WTC11 (cell line): ENCODE measurements around the gene MTERF4. TPM values are rescaled to one million over a fixed set of nuclear protein-coding genes. Genes with fewer than 3 reads are reported as not detected.
A peak's percentile ranks its signal among the peaks of the same experiment; 100 is the strongest.
"Not testable (repeated sequence)": the region's sequence is repeated elsewhere in the genome, so short reads cannot be mapped to it uniquely, and the experiment has no call there.

Source experiments
- ATAC-seq: fragments of 200-7000 bp; cut with Tn5 transposase; 2 replicates; pipeline ENCODE4 v1.10.0; 2021; ENCODE audit warnings: mild to moderate bottlenecking, moderate library complexity
- CTCF ChIA-PET: fragments of 300-600 bp; sonication (Branson Sonifier 250); formaldehyde crosslinking; loops from one replicate; lab custom pipeline; 2021; ENCODE audit warnings: antibody characterized with exemption; lab: Charles Lee
- POLR2A ChIA-PET: fragments of 350-600 bp; sonication (Branson Sonifier 250); formaldehyde crosslinking; loops from one replicate; lab custom pipeline; 2021; ENCODE audit warnings: antibody characterized with exemption; lab: Charles Lee
- DNase-seq: peaks from one replicate; pipeline ENCODE4 v3.0.0; 2021; ENCODE audit warnings: low spot score
- H3K27ac Mint-ChIP-seq: 2 replicates; pipeline ENCODE4 v1.8.0; 2021; ENCODE audit warnings: mixed read lengths
- H3K27me3 Mint-ChIP-seq: 2 replicates; pipeline ENCODE4 v1.8.0; 2021; ENCODE audit warnings: low read depth, mild to moderate bottlenecking, moderate library complexity, mixed read lengths
- H3K36me3 Mint-ChIP-seq: 2 replicates; pipeline ENCODE4 v1.8.0; 2021; ENCODE audit warnings: mixed read lengths
- H3K4me1 Mint-ChIP-seq: 2 replicates; pipeline ENCODE4 v1.8.0; 2022; ENCODE audit warnings: mixed read lengths
- H3K4me3 Mint-ChIP-seq: 2 replicates; pipeline ENCODE4 v1.8.0; 2021; ENCODE audit warnings: mild to moderate bottlenecking, moderate library complexity, mixed read lengths
- H3K9me3 Mint-ChIP-seq: 2 replicates; pipeline ENCODE4 v1.8.0; 2021; ENCODE audit warnings: mixed read lengths
- AFF4 ChIP-seq: sonication (generic); formaldehyde crosslinking; IDR thresholded peaks from 2 replicates; pipeline ENCODE4 v1.8.1; 2023; ENCODE audit warnings: mild to moderate bottlenecking, missing genetic modification reagents, borderline replicate concordance
- ATF2 ChIP-seq: sonication (generic); formaldehyde crosslinking; IDR thresholded peaks from 2 replicates; pipeline ENCODE4 v1.8.1; 2022; ENCODE audit warnings: low read depth, missing genetic modification reagents, borderline replicate concordance
- FOXK1 ChIP-seq: sonication (generic); formaldehyde crosslinking; IDR thresholded peaks from 2 replicates; pipeline ENCODE4 v1.8.0; 2022; ENCODE audit warnings: mild to moderate bottlenecking, moderate library complexity, missing genetic modification reagents
- HMGXB4 ChIP-seq: sonication (generic); formaldehyde crosslinking; IDR thresholded peaks from 2 replicates; pipeline ENCODE4 v1.8.1; 2023; ENCODE audit warnings: mild to moderate bottlenecking, moderate library complexity, missing genetic modification reagents
- IRF2 ChIP-seq: sonication (generic); formaldehyde crosslinking; IDR thresholded peaks from 2 replicates; pipeline ENCODE4 v1.8.0; 2022; ENCODE audit warnings: low read depth, missing genetic modification reagents, borderline replicate concordance
- JUN ChIP-seq: sonication (generic); formaldehyde crosslinking; IDR thresholded peaks from 2 replicates; pipeline ENCODE4 v1.8.0; 2023; ENCODE audit warnings: mild to moderate bottlenecking, missing genetic modification reagents
- MLX ChIP-seq: sonication (generic); formaldehyde crosslinking; IDR thresholded peaks from 2 replicates; pipeline ENCODE4 v1.8.1; 2023; ENCODE audit warnings: mild to moderate bottlenecking, missing genetic modification reagents, moderate library complexity
- MYBL2 ChIP-seq: sonication (generic); formaldehyde crosslinking; IDR thresholded peaks from 2 replicates; pipeline ENCODE4 v1.8.1; 2023; ENCODE audit warnings: mild to moderate bottlenecking, moderate library complexity, missing genetic modification reagents
- NR2C2 ChIP-seq: sonication (generic); formaldehyde crosslinking; IDR thresholded peaks from 2 replicates; pipeline ENCODE4 v1.8.0; 2022; ENCODE audit warnings: mild to moderate bottlenecking, missing genetic modification reagents
- OVOL2 ChIP-seq: fragments of 250-450 bp; sonication (Bioruptor Pico); IDR thresholded peaks from 2 replicates; pipeline ENCODE4 v1.9.0; 2021; ENCODE audit warnings: mild to moderate bottlenecking, borderline replicate concordance
- RORB ChIP-seq: fragments of 250-450 bp; sonication (Bioruptor Pico); IDR thresholded peaks from 2 replicates; pipeline ENCODE4 v1.9.0; 2021; ENCODE audit warnings: mild to moderate bottlenecking
- SP1 ChIP-seq: sonication (generic); formaldehyde crosslinking; conservative IDR thresholded peaks from 2 replicates; pipeline ENCODE4 v1.8.1; 2022; ENCODE audit warnings: missing genetic modification reagents
- TCF7 ChIP-seq: sonication (generic); formaldehyde crosslinking; IDR thresholded peaks from 2 replicates; pipeline ENCODE4 v1.8.0; 2022; ENCODE audit warnings: mild to moderate bottlenecking, low read depth, missing genetic modification reagents, moderate library complexity
- USF1 ChIP-seq: sonication (generic); formaldehyde crosslinking; IDR thresholded peaks from 2 replicates; pipeline ENCODE4 v1.8.0; 2022; ENCODE audit warnings: mild to moderate bottlenecking, missing genetic modification reagents
- ZMAT4 ChIP-seq: fragments of 250-450 bp; sonication (Bioruptor Pico); IDR thresholded peaks from 2 replicates; pipeline ENCODE4 v1.9.0; 2021; ENCODE audit warnings: mild to moderate bottlenecking
- ZNF263 ChIP-seq: sonication (generic); formaldehyde crosslinking; IDR thresholded peaks from 2 replicates; pipeline ENCODE4 v1.8.1; 2022; ENCODE audit warnings: low read depth, mild to moderate bottlenecking, moderate library complexity, missing genetic modification reagents
- ZNF396 ChIP-seq: fragments of 250-450 bp; sonication (Bioruptor Pico); IDR thresholded peaks from 2 replicates; pipeline ENCODE4 v1.8.0; 2021; ENCODE audit warnings: mild to moderate bottlenecking, moderate library complexity, borderline replicate concordance
- ZNF512 ChIP-seq: sonication (generic); formaldehyde crosslinking; IDR thresholded peaks from 2 replicates; pipeline ENCODE4 v1.8.1; 2022; ENCODE audit warnings: missing genetic modification reagents, borderline replicate concordance
- total RNA-seq: library from RNA; stranded (reverse); gene quantifications from 3 replicates; pipeline ENCODE4 v1.2.3, GENCODE V29; 2021

MTERF4 gene
- total RNA-seq, 1 experiment from 2014 or later: 23.3 TPM

GRCh38 chr2:241094924-241095420 is 7.1 kb downstream of the MTERF4 start:
- peak overlapping the region; percentile 78 for H3K27ac Mint-ChIP-seq
- no peaks in the 10 kb centered on the region for H3K27me3 Mint-ChIP-seq
- ChIA-PET POLR2A (interaction anchor here (0.7 kb wide), 1 partner anchor 48 kb away, joined by 4 read pairs; no protein-coding TSS in a partner anchor), CTCF (interaction anchor here (0.6 to 1.1 kb wide), 2 partner anchors 17 to 112 kb away, joined by 3 to 4 read pairs; no protein-coding TSS in a partner anchor)
- peaks cover 23% of the 10 kb centered on the region for H3K4me1 Mint-ChIP-seq
- DNase-seq: no peak
- H3K36me3 Mint-ChIP-seq: peaks cover 44% of the 10 kb centered on the region
- TF ChIP-seq IRF2 (CRISPR knock-in tag) (no peak), SP1 (CRISPR knock-in tag) (no peak), NR2C2 (CRISPR knock-in tag) (no peak), OVOL2 (no peak), TCF7 (CRISPR knock-in tag) (no peak), ZNF396 (CRISPR knock-in tag) (no peak), JUN (CRISPR knock-in tag) (no peak), AFF4 (CRISPR knock-in tag) (no peak), ZNF263 (CRISPR knock-in tag) (no peak), ZMAT4 (CRISPR knock-in tag) (no peak)
- no peak for ATAC-seq
- no peak overlapping the region for H3K4me3 Mint-ChIP-seq
- H3K9me3 Mint-ChIP-seq: no peaks in the 10 kb centered on the region

GRCh38 chr2:241094172-241094571 is 7.9 kb downstream of the MTERF4 start:
- ChIA-PET POLR2A (no interaction called here), CTCF (interaction anchor here (1.0 to 1.1 kb wide), 2 partner anchors 16 to 111 kb away, joined by 3 to 8 read pairs; no protein-coding TSS in a partner anchor)
- no peaks in the 10 kb centered on the region for H3K9me3 Mint-ChIP-seq
- ATAC-seq (peak; percentile 39), DNase-seq (no peak)
- peaks cover 37% of the 10 kb centered on the region for H3K36me3 Mint-ChIP-seq
- peak overlapping the region; percentile 68 for H3K27ac Mint-ChIP-seq
- no peak for TF ChIP-seq MLX (CRISPR knock-in tag)
- no peak for TF ChIP-seq FOXK1 (CRISPR knock-in tag)
- TF ChIP-seq USF1: no peak
- TF ChIP-seq ZNF512 (CRISPR knock-in tag): no peak
- no peak for TF ChIP-seq MYBL2 (CRISPR knock-in tag)
- no peak for TF ChIP-seq RORB (CRISPR knock-in tag)
- no peak for TF ChIP-seq ATF2 (CRISPR knock-in tag)
- TF ChIP-seq HMGXB4 (CRISPR knock-in tag): no peak
- H3K4me3 Mint-ChIP-seq: no peak overlapping the region
- H3K27me3 Mint-ChIP-seq: no peaks in the 10 kb centered on the region
- H3K4me1 Mint-ChIP-seq: peaks cover 25% of the 10 kb centered on the region

- H3K9me3 Mint-ChIP-seq, H3K27me3 Mint-ChIP-seq, H3K4me3 Mint-ChIP-seq, POLR2A ChIA-PET, ATAC-seq, DNase-seq: not testable (repeated sequence)
- CTCF ChIA-PET: interaction anchor here (0.9 to 1.4 kb wide), 3 partner anchors 15 to 179 kb away, joined by 3 to 5 read pairs (median 3); no protein-coding TSS in a partner anchor
- Mint-ChIP-seq H3K4me1 (peaks cover 29% of the 10 kb centered on the region), H3K36me3 (peaks cover 30% of the 10 kb centered on the region), H3K27ac (peak overlapping the region; percentile 57)
These were observed 8.8 kb downstream of the MTERF4 start for GRCh38 chr2:241093133-241093781.
